Urinary bladder (tissue), 4 donors: ENCODE measurements around the gene GTF2H4. TPM values are rescaled to one million over a fixed set of nuclear protein-coding genes. Genes with fewer than 3 reads are reported as not detected.

Experiments used
- DNase-seq: peaks from one replicate; pipeline ENCODE4 v3.0.0-alpha.2; 2015; ENCODE audit errors: extremely low spot score
- H3K27ac ChIP-seq: one replicate; pipeline ENCODE4 v1.5.1; 2013; ENCODE audit warnings: low read depth, mild to moderate bottlenecking, moderate library complexity
- H3K36me3 ChIP-seq: one replicate; pipeline ENCODE4 v1.6.1; 2013; ENCODE audit warnings: mild to moderate bottlenecking, moderate library complexity; ENCODE audit not compliant: insufficient read depth
- H3K4me1 ChIP-seq: one replicate; pipeline ENCODE4 v1.6.1; 2013; ENCODE audit warnings: mild to moderate bottlenecking, moderate library complexity; ENCODE audit not compliant: insufficient read depth
- H3K4me3 ChIP-seq: one replicate; pipeline ENCODE4 v1.5.1; 2013; ENCODE audit warnings: low read depth, low read length
- WGBS: extraction: QIAGEN DNeasy Blood & Tissue Kit; methylation state at CpG from one replicate; pipeline ENCODE4 v1.1.7; 2013; 5-methylcytosine and 5-hydroxymethylcytosine counted together
- polyA plus RNA-seq: library from polyadenylated mRNA; stranded (reverse); fragments of 200-250 nt; gene quantifications from one replicate; pipeline ENCODE4 v1.2.3, GENCODE V29; 2013
- small RNA-seq: library from RNA; depleted of rRNA; stranded (forward); fragments of <200 nt; gene quantifications from one replicate; pipeline ENCODE3, GENCODE V24; 2014
- total RNA-seq: library from RNA; depleted of rRNA; stranded (reverse); fragments of >200 nt; gene quantifications from one replicate; pipeline ENCODE4 v1.2.3, GENCODE V29; 2014
- donor health status: healthy with polysubstance abuse.
- donor health status: healthy.

The GTF2H4 gene
- total and polyA plus RNA-seq, 2 donors = 25.7 to 26.2 TPM

DNA sequence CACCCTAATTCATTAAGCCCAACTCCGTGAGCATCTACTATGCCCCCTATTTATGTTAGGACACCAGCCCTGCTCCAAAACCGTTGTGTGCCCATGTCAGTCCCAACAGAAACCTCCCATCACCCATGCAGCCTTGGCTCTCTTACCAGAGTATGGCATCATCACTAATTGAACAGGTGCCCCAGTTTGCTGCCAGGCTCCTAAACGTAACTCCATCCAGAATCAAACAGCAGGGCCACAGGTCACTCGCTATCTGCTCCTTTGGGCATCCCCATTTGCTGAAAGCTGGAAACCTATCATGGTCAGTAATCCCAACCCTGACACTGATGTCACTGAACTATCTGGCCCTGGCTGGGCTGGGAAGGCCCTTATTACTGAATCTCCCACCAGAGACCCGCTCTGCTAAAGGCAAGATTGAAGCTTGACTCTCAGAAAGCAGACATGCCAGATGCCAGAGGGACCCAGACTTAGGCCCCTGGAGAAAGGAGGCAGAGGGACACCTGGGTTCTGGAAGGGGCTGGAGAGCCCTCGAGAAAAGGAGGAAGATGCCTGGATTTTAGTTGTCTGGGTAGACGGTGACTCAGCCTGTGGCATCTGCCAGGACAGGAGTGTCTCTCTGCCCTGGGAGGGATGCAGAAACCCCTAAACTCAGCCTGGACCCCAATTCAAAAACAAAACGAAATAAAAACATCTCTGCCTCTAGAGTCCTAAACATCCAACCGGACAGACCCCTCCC, 46.8 kb downstream of the GTF2H4 start:
- no peaks in the 10 kb centered on the region for H3K4me1 ChIP-seq
- no peak overlapping the region for H3K27ac ChIP-seq
- no peaks in the 10 kb centered on the region for H3K36me3 ChIP-seq
- H3K4me3 ChIP-seq = peak overlapping the region; percentile 35
- 66% methylated on average over 9 of the region's 9 CpGs for WGBS
- no peak for DNase-seq

DNA sequence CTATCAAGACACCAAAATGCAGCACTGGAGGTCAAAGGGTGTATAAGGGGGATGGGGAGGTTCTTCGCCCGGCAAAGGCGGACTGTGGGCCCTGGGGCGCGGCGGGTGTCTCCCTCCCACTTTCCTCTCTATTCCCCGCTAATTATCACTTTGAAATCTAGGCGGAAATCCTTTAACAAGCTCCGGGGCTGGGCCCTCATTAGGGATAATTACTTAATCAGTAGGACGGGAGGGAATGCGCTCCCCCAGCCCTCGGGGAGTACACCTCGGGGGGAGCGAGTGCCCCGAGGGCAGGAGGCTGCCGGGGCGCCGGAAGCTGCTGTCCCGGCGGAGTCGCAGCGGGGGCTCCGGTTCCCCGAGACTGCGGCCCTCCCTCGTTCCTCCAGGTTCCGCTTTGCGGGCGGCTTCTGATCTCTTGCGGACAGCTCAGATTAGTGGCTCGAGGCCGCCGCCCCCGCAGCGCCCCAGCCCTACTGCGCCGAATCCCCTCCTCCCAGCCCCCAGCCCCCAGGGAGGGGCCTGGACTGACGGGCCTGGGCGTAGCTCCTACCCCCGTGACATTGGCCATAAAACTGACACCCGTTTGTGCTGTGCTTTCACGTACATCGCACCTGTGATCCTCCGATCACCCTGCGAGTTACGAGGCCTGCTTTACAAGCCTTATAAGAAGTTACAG, 47.5 kb downstream of the GTF2H4 start:
- Histone ChIP-seq H3K4me3 (peak overlapping the region; percentile 35), H3K36me3 (no peaks in the 10 kb centered on the region), H3K4me1 (no peaks in the 10 kb centered on the region), H3K27ac (no peak overlapping the region)
- 10% methylated on average over 46 of the region's 46 CpGs for WGBS
- DNase-seq = no peak

DNA sequence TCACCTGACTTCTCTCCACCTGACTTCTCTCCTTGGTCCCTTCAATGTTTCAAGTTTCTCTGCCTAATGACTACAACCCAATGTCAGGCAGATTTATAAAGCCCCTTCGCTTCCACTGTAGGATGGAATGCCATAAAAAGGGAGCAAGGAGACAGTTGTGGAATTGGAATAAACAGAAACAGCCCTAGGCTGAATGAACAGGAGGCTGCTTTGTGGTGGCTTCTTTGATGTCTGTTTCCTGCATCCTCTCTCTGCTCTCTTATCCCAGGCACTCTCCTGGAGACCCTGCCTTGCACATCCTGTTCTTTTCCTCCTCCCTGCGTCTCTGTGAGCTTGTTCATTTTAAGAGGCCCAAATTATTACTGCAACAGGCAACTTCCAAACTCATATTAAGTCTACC, 49.7 kb downstream of the GTF2H4 start:
- H3K4me3 ChIP-seq = no peak overlapping the region
- H3K27ac ChIP-seq = no peak overlapping the region
- no peak for DNase-seq
- WGBS = 62% methylated on average over 2 of the region's 2 CpGs
- no peaks in the 10 kb centered on the region for H3K36me3 ChIP-seq
- H3K4me1 ChIP-seq = no peaks in the 10 kb centered on the region

DNA sequence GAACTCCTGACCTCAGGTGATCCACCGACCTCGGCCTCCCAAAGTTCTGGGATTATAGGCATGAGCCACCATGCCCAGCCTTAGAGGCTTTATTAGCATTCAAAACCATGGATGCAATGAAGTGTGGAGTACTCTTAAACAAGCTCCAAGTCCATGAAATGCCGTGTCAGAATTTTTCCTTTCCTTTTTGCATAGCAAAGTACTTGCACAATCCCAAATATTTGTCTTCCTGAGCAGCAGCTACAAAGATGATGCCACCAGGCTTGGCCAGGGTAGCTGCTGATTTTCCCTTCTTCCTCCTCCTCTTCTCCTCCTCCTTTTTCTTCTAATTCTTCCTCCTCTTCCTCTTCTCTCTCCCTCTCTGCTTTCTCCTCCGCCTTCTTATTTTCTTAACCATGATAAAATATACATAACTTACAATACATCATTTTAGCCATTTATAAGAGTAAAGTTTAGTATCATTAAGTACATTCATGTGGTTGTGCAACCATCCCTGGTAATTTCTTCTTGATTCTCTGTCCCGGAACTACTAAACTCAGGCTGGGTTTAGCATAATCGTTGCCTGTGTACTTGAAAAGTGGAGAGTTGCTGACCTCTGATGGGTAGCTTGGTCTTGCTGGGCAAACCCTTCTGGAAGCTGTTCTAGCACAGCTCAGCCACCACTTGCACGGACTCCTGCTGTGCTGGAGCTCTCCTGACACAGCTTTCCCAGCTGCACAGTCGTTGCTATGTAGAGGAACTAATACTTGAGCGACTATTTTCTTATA, 53.1 kb downstream of the GTF2H4 start:
- DNase-seq = no peak
- H3K4me3 ChIP-seq = no peak overlapping the region
- H3K27ac ChIP-seq = no peak overlapping the region
- no peaks in the 10 kb centered on the region for H3K4me1 ChIP-seq
- 78% methylated on average over 9 of the region's 9 CpGs for WGBS
- H3K36me3 ChIP-seq = no peaks in the 10 kb centered on the region

DNA sequence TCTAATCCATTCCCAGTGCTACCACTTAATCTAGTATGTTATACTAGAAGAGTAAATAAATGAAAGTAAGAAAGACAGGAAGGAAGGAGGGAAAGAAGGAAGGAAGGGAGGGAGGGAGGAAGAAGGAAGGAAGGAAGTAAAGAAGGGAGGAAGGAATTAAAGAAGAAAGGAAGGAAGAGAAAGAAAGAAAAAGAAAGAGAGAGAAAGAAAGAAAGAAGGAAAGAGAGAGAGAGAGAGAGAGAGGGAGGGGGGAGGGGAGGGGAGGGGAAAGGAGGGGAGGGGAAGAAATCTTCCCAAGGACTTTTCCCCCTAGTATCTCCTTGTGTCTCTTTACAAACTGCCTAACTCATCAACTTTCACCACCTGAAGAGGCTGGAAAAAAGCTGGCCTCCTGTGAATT, 54.7 kb downstream of the GTF2H4 start:
- no peak overlapping the region for H3K27ac ChIP-seq
- H3K4me3 ChIP-seq = no peak overlapping the region
- H3K4me1 ChIP-seq = no peaks in the 10 kb centered on the region
- DNase-seq = no peak
- H3K36me3 ChIP-seq = no peaks in the 10 kb centered on the region

DNA sequence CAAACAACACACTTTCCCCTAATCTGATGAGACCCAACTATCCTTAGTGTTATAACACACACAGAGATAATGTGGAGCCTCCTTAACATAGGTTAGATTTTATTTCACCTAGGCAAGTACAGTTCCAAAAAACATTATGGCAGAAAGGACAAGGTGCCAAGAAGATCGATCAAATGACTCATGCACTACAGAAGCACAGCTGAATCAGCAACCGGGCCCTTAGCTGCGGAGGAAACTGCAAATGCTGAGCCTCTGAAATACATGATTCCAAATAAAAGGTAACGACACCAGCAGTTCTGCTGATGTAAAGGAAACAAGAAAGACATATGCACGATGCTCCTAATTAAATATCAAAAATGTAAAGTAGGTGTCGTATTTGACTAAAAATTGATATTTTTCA, 55.6 kb downstream of the GTF2H4 start:
- no peaks in the 10 kb centered on the region for H3K36me3 ChIP-seq
- H3K27ac ChIP-seq = no peak overlapping the region
- H3K4me3 ChIP-seq = no peak overlapping the region
- no peak for DNase-seq
- WGBS = 74% methylated on average over 6 of the region's 6 CpGs
- H3K4me1 ChIP-seq = no peaks in the 10 kb centered on the region

Small RNA genes lying within 50 kb of the gene (small RNA-seq; reads per million reads assigned to genes)
- not detected for gene RF00019

Other genes starting within 250 kb of the GTF2H4 start
- gene DHX16, start 235.2 kb upstream of the GTF2H4 start, total RNA-seq = 16.8 TPM
- 29.5 TPM for gene DHX16, start 235.2 kb upstream of the GTF2H4 start, polyA plus RNA-seq
- 32.7 TPM for gene PPP1R18, start 221.6 kb upstream of the GTF2H4 start, total RNA-seq
- 81.9 TPM for gene PPP1R18, start 221.6 kb upstream of the GTF2H4 start, polyA plus RNA-seq
- gene NRM, start 217.2 kb upstream of the GTF2H4 start, total RNA-seq = 7.0 TPM
- gene NRM, start 217.2 kb upstream of the GTF2H4 start, polyA plus RNA-seq = 20.3 TPM
- gene MDC1, start 190.9 kb upstream of the GTF2H4 start, total RNA-seq = 9.8 TPM
- 18.3 TPM for gene MDC1, start 190.9 kb upstream of the GTF2H4 start, polyA plus RNA-seq
- 376 TPM for gene TUBB, start 187.9 kb upstream of the GTF2H4 start, total RNA-seq
- gene TUBB, start 187.9 kb upstream of the GTF2H4 start, polyA plus RNA-seq = 332 TPM
- gene FLOT1, start 165.5 kb upstream of the GTF2H4 start, total RNA-seq = 40.0 TPM
- gene FLOT1, start 165.5 kb upstream of the GTF2H4 start, polyA plus RNA-seq = 298 TPM
- gene IER3, start 163.7 kb upstream of the GTF2H4 start, total RNA-seq = 4.8 TPM
- 71.9 TPM for gene IER3, start 163.7 kb upstream of the GTF2H4 start, polyA plus RNA-seq
- 33.8 TPM for gene DDR1, start 23.7 kb upstream of the GTF2H4 start, total RNA-seq
- 44.7 TPM for gene DDR1, start 23.7 kb upstream of the GTF2H4 start, polyA plus RNA-seq
- gene VARS2, start 6.0 kb downstream of the GTF2H4 start, total RNA-seq = 14.4 TPM
- 10.3 TPM for gene VARS2, start 6.0 kb downstream of the GTF2H4 start, polyA plus RNA-seq
- not detected for gene SFTA2, start 24.0 kb downstream of the GTF2H4 start, total RNA-seq
- gene SFTA2, start 24.0 kb downstream of the GTF2H4 start, polyA plus RNA-seq = not detected
- gene MUCL3, start 32.8 kb downstream of the GTF2H4 start, total RNA-seq = not detected
- gene MUCL3, start 32.8 kb downstream of the GTF2H4 start, polyA plus RNA-seq = not detected
- gene MUC21, start 75.5 kb downstream of the GTF2H4 start, total RNA-seq = not detected
- not detected for gene MUC21, start 75.5 kb downstream of the GTF2H4 start, polyA plus RNA-seq
- not detected for gene MUC22, start 102.3 kb downstream of the GTF2H4 start, total RNA-seq
- gene MUC22, start 102.3 kb downstream of the GTF2H4 start, polyA plus RNA-seq = not detected
- gene C6orf15, start 204.4 kb downstream of the GTF2H4 start, total RNA-seq = not detected
- gene C6orf15, start 204.4 kb downstream of the GTF2H4 start, polyA plus RNA-seq = not detected
- 0.48 TPM for gene PSORS1C1, start 206.6 kb downstream of the GTF2H4 start, total RNA-seq
- 6.8 TPM for gene PSORS1C1, start 206.6 kb downstream of the GTF2H4 start, polyA plus RNA-seq
- not detected for gene CDSN, start 212.2 kb downstream of the GTF2H4 start, total RNA-seq
- not detected for gene CDSN, start 212.2 kb downstream of the GTF2H4 start, polyA plus RNA-seq
- gene PSORS1C2, start 230.9 kb downstream of the GTF2H4 start, total RNA-seq = not detected
- not detected for gene PSORS1C2, start 230.9 kb downstream of the GTF2H4 start, polyA plus RNA-seq
- gene CCHCR1, start 249.6 kb downstream of the GTF2H4 start, total RNA-seq = 18.2 TPM
- gene CCHCR1, start 249.6 kb downstream of the GTF2H4 start, polyA plus RNA-seq = 16.0 TPM